ENCODE results near the gene RTN1.

Gene RTN1

GRCh38 chr14:59787045-59787674, 83.4 kb downstream of the RTN1 start:
- DNase-seq = no peak

- DNase-seq = no peak
Measured at GRCh38 chr14:59785629-59786028, 84.9 kb downstream of the RTN1 start.

- no peak for DNase-seq
Measured at GRCh38 chr14:59782760-59783159, 87.8 kb downstream of the RTN1 start.

GRCh38 chr14:59777006-59777579, 93.5 kb downstream of the RTN1 start:
- no peak for DNase-seq

- DNase-seq = no peak
Measured at GRCh38 chr14:59776468-59776867, 94.1 kb downstream of the RTN1 start.

- no peak for DNase-seq
Measured at GRCh38 chr14:59772233-59772632, 98.3 kb downstream of the RTN1 start.

- peak in 1 of 3 experiments; percentile 88 for DNase-seq
Measured at GRCh38 chr14:59771577-59771976, 99.0 kb downstream of the RTN1 start.

- no peak for DNase-seq
Measured at GRCh38 chr14:59769586-59769985, 101.0 kb downstream of the RTN1 start.

GRCh38 chr14:59768855-59769375, 101.7 kb downstream of the RTN1 start:
- DNase-seq = no peak

GRCh38 chr14:59761851-59762250, 108.7 kb downstream of the RTN1 start:
- no peak for DNase-seq

- no peak for DNase-seq
Measured at GRCh38 chr14:59755409-59756135, 115.0 kb downstream of the RTN1 start.

GRCh38 chr14:59754256-59754655, 116.3 kb downstream of the RTN1 start:
- no peak for DNase-seq

- peak in 1 of 3 experiments; percentile 16 for DNase-seq
Measured at GRCh38 chr14:59753512-59753911, 117.1 kb downstream of the RTN1 start.

GRCh38 chr14:59751578-59751977, 119.0 kb downstream of the RTN1 start:
- no peak for DNase-seq

GRCh38 chr14:59739794-59740193, 130.8 kb downstream of the RTN1 start:
- DNase-seq = no peak

- peak in 1 of 3 experiments; percentile 83 for DNase-seq
Measured at GRCh38 chr14:59728304-59728703, 142.3 kb downstream of the RTN1 start.

- DNase-seq = no peak
Measured at GRCh38 chr14:59727073-59727661, 143.4 kb downstream of the RTN1 start.

- no peak for DNase-seq
Measured at GRCh38 chr14:59711080-59711479, 159.5 kb downstream of the RTN1 start.

GRCh38 chr14:59707778-59708561, 162.6 kb downstream of the RTN1 start:
- DNase-seq = no peak

GRCh38 chr14:59705866-59706265, 164.7 kb downstream of the RTN1 start:
- no peak for DNase-seq

GRCh38 chr14:59705245-59705644, 165.3 kb downstream of the RTN1 start:
- DNase-seq = no peak

- DNase-seq = no peak
Measured at GRCh38 chr14:59704054-59704645, 166.4 kb downstream of the RTN1 start.

Data from NCI-H1417 (cell line).